Measurements from ENCODE around the gene SGPL1.

The SGPL1 gene

DNA sequence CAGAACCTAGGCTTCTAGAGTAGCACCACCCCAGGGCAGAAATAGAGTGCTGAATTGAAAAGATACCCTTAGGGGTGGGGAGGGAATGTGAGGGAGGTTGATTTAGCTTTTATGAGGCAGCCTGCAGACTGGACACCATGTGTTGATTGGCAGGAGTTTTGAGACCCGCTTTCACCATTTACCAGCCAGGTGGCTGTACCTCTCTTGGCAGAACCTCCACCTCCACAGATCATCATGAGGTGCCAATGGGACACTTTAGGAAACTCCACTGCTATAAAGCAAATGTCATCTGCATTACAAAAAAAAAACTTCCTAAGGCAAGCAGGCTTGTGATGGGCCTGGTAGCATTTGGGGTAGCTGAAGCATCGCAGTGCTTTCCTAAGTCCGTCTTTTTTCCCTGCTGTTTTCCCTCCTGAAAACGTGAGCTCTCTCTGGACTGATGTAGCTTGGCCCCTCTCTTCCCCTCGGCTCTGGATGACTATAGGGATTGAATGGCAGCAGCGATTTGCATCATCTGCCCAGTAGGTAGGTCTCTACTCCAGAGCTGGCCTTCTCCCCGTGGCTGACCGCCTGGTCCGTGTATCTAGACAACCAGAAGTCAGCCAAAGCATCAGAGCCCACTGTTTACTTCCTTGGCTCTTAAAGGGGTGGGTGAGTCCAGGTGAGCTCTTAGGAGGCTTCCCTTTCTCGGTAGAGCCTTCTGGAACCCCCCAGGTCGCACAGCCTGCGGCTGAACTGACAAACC lies 71.3 kb downstream of the SGPL1 start:
- no peak overlapping the region for H3K27ac ChIP-seq (replicated peaks)

DNA sequence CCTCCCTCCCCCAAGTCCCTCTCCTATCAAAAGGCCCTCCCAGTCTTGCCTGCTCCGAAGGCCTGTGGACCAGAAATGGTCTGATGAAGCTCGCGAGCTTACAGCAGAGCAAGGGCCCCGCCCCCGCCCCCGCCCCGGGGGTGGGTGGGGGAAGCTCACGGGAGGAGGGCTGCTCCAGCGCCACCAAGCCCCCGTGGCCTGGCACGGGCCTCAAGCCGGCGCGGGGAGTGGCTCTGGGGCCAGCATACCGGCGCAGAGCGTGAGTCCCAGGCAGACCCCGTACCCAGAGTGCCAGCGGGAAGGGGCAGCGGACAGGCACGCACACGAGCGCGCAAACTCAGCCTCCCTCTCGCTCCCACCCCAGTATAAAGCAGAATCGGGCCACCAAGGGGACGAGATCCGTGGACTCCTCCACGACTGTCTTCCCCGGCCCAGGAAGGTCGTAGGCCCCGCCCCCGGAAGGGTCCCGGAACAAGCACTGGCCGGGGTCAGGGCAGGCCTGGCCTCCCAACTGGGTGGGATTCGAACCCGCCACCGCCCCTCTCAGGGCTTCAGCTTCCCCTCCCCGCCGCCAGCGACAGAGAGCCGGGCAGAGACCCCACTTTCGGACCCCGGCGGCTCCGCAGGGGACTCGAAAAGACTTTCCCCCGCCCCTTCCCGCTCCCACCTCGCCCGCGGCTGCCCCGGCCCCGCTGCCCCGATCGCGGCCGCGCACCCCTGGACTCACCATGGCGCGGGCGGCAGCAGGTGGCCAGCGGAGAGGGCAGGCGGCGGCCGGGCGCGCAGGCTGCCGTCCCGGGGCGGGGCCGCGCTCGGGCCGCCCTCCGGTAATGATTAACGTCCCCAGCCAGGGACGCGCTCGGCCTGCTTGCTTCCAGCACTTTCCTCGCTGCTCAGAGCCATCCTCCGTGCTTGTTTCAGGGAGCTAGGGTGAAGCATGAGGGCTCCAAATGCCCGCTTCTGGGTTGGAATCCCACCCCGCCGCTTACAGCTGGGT lies 72.4 kb downstream of the SGPL1 start, which contains the start of gene PCBD1:
Gene PCBD1 (minus strand): TSS at position 762 of the 997 bp plus-strand sequence. CDS start 32 bp downstream, at position 730.
- peak within 1 kb of the TSS; percentile 69 for H3K27ac ChIP-seq (replicated peaks)
- TF ChIP-seq POLR2AphosphoS5 (IDR thresholded peaks at IDR 0.05; ENCODE audit: low read depth): no peak
- TF ChIP-seq, protein P1, sequence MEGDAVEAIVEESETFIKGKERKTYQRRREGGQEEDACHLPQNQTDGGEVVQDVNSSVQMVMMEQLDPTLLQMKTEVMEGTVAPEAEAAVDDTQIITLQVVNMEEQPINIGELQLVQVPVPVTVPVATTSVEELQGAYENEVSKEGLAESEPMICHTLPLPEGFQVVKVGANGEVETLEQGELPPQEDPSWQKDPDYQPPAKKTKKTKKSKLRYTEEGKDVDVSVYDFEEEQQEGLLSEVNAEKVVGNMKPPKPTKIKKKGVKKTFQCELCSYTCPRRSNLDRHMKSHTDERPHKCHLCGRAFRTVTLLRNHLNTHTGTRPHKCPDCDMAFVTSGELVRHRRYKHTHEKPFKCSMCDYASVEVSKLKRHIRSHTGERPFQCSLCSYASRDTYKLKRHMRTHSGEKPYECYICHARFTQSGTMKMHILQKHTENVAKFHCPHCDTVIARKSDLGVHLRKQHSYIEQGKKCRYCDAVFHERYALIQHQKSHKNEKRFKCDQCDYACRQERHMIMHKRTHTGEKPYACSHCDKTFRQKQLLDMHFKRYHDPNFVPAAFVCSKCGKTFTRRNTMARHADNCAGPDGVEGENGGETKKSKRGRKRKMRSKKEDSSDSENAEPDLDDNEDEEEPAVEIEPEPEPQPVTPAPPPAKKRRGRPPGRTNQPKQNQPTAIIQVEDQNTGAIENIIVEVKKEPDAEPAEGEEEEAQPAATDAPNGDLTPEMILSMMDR (IDR thresholded peaks at IDR 0.05; ENCODE audit: insufficient read depth, low read length): no peak
- no peak for TF ChIP-seq SPI1 (IDR thresholded peaks at IDR 0.05; ENCODE audit: borderline replicate concordance, low read depth)
- TF ChIP-seq, protein P2, sequence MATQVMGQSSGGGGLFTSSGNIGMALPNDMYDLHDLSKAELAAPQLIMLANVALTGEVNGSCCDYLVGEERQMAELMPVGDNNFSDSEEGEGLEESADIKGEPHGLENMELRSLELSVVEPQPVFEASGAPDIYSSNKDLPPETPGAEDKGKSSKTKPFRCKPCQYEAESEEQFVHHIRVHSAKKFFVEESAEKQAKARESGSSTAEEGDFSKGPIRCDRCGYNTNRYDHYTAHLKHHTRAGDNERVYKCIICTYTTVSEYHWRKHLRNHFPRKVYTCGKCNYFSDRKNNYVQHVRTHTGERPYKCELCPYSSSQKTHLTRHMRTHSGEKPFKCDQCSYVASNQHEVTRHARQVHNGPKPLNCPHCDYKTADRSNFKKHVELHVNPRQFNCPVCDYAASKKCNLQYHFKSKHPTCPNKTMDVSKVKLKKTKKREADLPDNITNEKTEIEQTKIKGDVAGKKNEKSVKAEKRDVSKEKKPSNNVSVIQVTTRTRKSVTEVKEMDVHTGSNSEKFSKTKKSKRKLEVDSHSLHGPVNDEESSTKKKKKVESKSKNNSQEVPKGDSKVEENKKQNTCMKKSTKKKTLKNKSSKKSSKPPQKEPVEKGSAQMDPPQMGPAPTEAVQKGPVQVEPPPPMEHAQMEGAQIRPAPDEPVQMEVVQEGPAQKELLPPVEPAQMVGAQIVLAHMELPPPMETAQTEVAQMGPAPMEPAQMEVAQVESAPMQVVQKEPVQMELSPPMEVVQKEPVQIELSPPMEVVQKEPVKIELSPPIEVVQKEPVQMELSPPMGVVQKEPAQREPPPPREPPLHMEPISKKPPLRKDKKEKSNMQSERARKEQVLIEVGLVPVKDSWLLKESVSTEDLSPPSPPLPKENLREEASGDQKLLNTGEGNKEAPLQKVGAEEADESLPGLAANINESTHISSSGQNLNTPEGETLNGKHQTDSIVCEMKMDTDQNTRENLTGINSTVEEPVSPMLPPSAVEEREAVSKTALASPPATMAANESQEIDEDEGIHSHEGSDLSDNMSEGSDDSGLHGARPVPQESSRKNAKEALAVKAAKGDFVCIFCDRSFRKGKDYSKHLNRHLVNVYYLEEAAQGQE (IDR thresholded peaks at IDR 0.05; ENCODE audit: insufficient replicate concordance, low read depth): no peak
- TF ChIP-seq GABPA (IDR thresholded peaks at IDR 0.05; ENCODE audit: low read depth): no peak
- DNase-seq (ENCODE audit: low read depth in 1 of 2, low spot score in 1 of 2): peak in 1 of 2 experiments; percentile 49
- H3K4me3 ChIP-seq (replicated peaks; ENCODE audit: insufficient read depth, low read length): peak within 1 kb of the TSS; percentile 68
- no peaks in the 10 kb centered on the region for H3K27me3 ChIP-seq (ENCODE audit: insufficient read depth, poor library complexity, severe bottlenecking)

More for the DNA sequence above, 71.3 kb downstream of the SGPL1 start:
- Histone ChIP-seq H3K27me3 (ENCODE audit: insufficient read depth, poor library complexity, severe bottlenecking) (no peaks in the 10 kb centered on the region), H3K4me3 (replicated peaks; ENCODE audit: insufficient read depth, low read length) (no peak overlapping the region)
- no peak for DNase-seq (ENCODE audit: low read depth in 1 of 2, low spot score in 1 of 2)
- TF ChIP-seq POLR2AphosphoS5 (IDR thresholded peaks at IDR 0.05; ENCODE audit: low read depth): no peak
- TF ChIP-seq SPI1 (IDR thresholded peaks at IDR 0.05; ENCODE audit: borderline replicate concordance, low read depth): no peak
- no peak for TF ChIP-seq GABPA (IDR thresholded peaks at IDR 0.05; ENCODE audit: low read depth)
- TF ChIP-seq, protein P1 (IDR thresholded peaks at IDR 0.05; ENCODE audit: insufficient read depth, low read length): no peak
- TF ChIP-seq, protein P2 (IDR thresholded peaks at IDR 0.05; ENCODE audit: insufficient replicate concordance, low read depth): no peak

DNA sequence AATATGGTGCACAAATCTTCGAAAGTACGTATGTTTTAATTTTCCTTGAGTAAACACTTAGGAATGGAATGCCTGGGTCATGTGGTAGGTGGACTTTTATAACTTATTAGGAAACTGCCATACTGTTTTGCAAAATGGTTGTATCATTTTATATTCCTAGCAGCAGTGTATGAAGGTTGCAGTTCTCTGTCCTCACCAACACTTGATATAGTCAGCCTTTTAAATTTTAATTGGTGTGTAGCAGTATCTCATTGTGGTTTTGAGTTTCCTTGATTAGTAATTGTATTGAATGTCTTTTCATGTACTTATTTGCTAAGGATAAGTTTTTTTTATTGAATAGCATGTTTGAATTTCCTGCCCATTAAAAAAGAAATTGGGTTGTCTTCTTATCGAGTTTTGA lies 73.5 kb downstream of the SGPL1 start:
- no peaks in the 10 kb centered on the region for H3K27me3 ChIP-seq (ENCODE audit: insufficient read depth, poor library complexity, severe bottlenecking)
- no peak overlapping the region for H3K4me3 ChIP-seq (replicated peaks; ENCODE audit: insufficient read depth, low read length)
- H3K27ac ChIP-seq (replicated peaks): no peak overlapping the region
- TF ChIP-seq GABPA (IDR thresholded peaks at IDR 0.05; ENCODE audit: low read depth): no peak
- TF ChIP-seq POLR2AphosphoS5 (IDR thresholded peaks at IDR 0.05; ENCODE audit: low read depth): no peak
- no peak for TF ChIP-seq SPI1 (IDR thresholded peaks at IDR 0.05; ENCODE audit: borderline replicate concordance, low read depth)
- TF ChIP-seq, protein P1 (IDR thresholded peaks at IDR 0.05; ENCODE audit: insufficient read depth, low read length): no peak
- TF ChIP-seq, protein P2 (IDR thresholded peaks at IDR 0.05; ENCODE audit: insufficient replicate concordance, low read depth): no peak
- DNase-seq (ENCODE audit: low read depth in 1 of 2, low spot score in 1 of 2): no peak
